Hematopoietic multipotent progenitor cell treated with erythropoietin and hydrocortisone succinate and interleukin-3 and kit ligand, for 8 days (in vitro differentiated cells): Measurements from ENCODE around the gene MYBPC3.
A peak's percentile ranks its signal among the peaks of the same experiment; 100 is the strongest.

ENCODE experiments used
- DNase-seq: peaks from one replicate; pipeline ENCODE4 v3.0.0-alpha.2; 2015

MYBPC3 gene

DNA sequence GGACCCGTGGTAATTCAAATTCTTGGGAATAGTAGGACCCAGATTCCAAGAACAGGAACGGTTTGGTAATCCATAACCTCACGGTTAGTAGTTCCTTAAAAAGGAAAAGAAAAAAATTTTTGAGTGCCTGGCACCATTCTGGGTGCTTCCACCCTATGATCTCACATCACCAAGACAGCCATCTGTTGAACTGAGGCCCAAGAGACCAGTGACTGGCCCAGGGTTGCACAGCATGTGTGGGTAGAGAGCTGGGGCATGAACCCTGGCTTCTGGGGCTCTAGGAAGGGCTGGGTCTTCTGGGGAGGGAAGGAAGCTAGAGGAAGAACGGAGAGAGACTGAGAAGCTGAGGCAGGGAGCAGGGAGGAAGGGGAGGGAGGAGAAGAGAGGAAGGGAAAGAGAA is 30.6 kb upstream of the MYBPC3 start:
- DNase-seq = no peak

DNA sequence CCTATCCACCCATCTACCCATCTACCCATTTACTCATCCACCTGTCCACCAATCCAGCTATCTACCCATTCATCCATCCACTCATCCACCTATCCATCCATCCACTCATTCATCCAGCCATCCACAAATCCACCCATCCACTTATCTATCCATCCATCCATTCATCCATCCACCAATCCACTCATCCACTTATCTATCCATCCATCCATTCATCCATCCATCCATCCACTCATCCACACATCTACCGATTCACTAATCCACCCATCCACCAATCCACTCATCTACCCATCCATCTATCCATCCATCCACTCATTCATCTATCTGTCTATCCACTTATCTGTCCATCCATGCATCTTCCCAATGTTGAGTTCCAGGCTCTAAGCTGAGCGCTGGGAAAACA is 27.6 kb upstream of the MYBPC3 start:
- no peak for DNase-seq

DNA sequence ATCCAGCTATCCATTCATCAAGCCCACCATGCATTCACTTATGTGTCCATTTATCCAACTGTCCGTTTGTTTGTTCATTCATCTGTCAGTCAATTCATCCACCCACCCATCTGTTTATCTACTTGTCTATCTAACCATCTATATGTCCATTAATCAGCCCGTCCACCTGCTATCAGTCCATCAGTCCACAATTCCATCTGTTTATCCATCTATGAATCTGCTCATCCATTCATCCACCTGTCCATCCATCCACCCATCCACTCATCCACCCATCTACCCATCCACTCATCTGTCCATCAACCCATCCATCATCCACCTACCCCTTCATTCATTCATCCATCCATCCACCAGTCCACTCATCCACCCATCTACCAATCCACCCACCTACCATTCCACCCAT is 26.8 kb upstream of the MYBPC3 start:
- DNase-seq = no peak

DNA sequence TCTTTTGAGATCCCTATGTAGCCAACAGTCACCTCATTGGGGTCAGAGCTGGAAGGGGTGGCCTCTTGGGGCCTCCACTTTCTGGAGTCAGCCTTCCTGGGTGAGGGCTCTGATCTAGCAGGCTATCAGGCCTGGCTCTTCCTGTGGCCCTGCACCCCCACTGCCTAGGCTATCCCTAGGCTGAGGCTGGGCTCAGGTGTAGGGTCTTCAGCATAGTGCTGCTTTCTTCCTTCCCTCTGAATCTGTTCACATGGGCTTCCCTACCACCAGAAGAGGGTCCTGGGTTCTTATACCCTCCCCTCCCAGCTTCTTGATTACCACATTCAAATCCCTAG is 26.3 kb upstream of the MYBPC3 start:
- no peak for DNase-seq

DNA sequence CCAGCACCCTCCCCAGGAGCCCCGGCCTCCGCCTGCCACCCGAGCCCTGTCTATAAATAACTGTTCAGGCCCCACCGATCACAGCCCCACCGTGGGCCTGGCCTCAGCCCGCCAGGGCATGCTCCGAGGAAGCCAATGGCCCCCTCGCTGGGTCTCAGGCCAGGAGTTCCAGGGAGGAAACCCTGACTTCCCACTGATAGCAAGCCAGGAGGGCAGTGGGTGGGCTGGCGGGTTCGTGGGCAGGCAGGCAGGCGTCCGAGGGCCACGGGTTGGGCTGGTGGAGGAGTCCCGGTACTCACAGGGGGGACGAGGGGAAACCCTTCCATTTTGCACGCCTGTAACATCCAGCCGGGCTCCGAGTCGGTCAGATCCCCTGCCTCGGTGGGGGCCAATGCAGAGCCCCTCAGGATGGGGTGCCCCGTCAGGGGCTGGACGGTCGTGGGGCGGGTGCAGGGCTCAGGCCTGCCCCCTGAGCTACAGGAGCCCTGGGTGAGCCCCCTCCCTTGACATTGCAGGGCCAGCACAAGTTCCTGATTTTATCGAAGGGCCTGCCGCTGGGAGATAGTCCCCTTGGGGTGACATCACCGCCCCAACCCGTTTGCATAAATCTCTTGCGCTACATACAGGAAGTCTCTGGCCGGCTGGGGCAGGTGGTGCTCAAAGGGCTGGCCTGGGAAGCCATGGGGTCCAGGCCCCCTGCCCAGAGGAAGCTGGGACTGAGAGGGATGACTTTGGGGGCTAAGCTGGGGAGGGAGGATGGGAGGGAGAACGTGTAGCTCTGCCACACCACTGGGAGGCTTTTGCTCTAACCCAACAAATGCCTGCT is 25.7 kb upstream of the MYBPC3 start, which contains the start of gene SPI1:
SPI1 (minus strand) TSS at position 538 of the 826 bp plus-strand sequence; CDS start at position 344, 194 bp downstream.
- peak; percentile 91 for DNase-seq

DNA sequence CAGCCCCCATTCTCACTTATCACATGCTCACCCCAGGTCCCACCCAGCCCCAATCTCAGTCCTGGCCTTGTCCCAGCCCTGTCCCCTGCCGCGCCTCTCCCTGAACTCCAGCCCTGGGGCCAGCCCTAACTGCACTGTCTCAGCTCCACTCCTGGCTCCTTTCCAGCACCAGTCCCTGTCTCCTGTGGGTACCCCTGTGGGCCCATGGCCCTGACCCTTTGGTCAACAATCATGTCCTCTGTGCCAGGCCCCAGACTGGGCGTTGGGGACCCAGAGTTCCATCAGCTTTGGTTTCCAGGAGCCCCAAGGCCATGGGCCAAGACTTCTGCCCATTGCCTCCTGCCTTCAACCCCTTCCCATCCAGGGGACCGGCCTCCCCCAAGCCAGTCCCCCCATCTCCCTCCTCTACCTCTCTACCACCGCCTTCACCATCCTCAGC is 25.1 kb upstream of the MYBPC3 start:
- DNase-seq = peak; percentile 45

DNA sequence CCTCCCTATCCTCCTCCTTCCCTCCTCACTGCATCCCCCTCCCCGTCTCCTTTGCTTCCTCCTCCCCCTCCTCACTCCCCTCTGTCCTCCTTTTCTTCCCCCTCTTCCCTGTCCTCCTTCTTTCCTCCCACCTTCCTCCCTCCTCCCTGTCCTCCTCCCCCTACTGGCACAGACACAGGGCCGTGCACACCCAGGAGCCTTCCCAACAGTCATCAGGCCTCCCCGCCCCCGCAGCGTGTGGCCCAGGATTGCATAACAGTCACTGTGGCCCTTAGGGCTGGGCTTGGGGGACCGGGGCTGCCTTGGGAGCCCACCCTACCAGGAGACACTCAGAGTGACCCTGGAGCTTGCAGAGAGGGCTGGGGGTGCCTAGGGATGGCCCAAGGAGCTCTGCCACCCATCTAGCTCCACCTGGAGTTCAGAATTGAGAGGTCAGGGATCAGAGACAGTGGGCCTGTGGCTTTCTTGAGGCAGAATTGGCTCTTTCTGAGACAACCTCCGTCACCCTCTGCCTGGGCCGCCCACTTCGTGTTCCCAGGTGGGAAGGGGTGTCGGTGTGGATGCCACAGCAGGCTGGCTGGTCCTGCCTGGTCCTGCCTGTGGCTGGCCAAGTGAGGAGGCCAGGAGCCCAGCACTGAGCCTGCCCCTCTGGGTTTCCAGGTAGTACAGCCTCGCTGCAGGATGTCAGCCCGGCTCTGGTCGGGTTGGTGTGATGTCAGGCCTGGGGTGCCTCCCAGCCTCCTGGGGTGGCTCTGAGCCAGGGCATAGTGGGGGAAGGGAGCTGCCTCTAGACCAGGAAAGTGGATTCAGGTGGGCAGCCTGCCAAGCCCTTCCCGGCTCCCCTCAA is 24.2 kb upstream of the MYBPC3 start:
- DNase-seq = peak; percentile 56

DNA sequence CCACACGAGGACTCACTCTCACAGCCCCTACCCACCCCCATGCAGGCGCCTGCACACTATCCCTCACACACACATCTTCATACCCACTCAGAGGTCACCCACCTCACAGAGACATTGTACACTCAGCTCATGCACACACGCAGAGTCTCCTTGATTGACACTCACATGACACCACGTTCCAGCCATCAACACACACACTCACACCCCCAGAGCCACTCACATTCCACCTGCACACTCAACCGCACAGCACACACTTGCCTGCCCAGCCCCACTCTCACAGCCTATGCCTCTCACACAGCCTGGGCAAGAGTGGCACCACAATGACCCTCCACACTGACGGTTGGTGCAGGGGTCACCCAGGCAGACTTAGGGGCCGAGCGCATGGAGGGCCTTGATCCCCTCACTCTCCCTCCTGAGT is 23.6 kb upstream of the MYBPC3 start:
- DNase-seq = no peak

DNA sequence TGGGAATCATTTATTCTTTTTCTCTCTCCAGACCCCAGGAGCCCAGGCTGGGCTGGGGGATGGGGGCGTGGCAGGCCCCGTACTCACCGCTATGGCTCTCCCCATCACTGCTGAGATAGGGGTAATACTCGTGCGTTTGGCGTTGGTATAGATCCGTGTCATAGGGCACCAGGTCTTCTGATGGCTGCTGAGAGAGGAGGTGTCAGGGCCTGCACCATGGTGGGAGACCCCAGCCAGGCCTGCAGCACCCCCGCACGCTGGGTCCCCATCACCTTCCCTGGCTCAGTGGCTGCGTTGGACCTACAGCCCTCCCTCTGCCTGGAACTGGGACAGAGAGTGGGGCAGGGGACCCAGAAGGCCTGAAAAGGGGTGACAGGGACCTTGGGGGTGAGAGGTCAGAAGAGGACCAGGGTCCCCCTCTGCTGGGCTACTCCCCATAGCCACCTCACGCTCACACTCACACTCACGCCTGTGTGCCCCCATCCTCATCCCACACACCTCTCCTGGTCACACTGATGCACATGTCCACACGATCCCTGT is 23.1 kb upstream of the MYBPC3 start:
- DNase-seq = no peak

DNA sequence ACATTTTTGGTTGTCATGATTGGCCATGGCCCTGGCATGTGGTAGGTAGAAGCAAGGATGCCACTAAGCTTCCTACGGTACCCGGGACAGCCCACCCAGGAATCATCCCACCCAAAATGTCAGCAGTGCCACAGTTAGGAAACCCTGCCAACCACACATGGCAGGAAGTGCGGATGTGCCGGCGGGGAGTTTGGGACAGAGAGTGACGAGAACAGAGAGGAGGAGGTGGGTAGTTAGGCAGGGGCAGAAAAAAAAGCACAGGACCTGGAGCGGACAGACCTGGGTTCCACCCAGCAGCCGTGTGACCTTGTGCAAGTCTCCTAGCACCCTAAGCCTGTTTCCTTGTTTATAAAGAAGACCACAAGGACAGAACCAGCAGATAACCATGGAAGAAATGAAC is 22.5 kb upstream of the MYBPC3 start:
- DNase-seq = no peak

DNA sequence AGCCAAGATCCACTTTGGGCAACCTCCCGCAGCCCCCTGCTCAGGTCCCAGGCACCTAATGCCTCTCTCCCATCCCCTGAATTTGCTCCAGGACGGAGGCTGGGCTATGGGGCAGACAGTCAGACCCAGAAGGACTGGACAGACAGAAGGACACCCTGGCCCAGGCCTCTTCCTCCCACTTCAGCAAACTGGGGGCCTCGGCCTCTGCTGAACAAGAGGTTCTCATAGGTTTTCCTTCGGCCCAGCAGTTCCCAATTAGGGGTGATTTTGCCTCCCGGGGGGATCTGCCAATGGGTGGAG is 22.2 kb upstream of the MYBPC3 start:
- no peak for DNase-seq

DNA sequence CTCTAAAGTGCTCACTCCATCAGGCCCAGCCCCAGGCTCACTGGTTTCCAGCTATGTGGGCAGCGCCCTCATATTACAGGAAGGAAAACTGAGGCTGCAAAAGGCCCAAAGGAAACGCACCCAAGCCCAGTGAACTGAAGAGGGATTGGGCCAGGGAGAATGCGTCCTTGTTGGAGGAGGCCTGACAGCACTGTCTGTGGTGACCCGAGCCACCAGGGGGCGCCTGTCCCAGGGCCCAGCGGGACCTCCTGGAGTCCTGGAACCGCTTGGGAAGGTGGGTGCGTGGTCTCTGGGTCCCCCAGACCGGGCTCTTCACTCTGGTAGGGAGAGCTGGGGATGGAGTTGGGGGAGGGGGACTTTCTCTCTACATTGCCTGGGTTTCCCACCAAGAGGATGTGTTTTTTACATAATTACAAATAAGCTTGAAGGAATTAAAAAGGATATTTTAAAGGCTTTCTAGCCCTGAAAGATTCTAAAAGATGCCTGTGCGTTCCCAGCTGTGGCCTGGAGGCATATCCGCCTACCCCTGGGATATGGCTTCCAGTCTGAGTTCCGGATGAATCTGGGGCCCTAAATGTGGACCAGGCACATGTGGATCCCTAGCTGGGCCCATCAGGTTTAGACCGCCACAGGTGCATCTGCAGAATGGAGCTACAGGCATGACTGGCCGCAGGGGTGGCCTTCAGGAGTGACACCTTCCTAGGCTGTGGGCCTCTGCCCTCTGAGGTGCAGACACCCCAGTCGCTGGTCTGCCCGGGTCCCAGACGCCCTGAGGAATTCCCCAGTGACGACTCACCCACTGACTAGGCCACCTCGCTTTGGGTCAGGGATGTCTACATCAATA is 21.6 kb upstream of the MYBPC3 start:
- peak; percentile 71 for DNase-seq

DNA sequence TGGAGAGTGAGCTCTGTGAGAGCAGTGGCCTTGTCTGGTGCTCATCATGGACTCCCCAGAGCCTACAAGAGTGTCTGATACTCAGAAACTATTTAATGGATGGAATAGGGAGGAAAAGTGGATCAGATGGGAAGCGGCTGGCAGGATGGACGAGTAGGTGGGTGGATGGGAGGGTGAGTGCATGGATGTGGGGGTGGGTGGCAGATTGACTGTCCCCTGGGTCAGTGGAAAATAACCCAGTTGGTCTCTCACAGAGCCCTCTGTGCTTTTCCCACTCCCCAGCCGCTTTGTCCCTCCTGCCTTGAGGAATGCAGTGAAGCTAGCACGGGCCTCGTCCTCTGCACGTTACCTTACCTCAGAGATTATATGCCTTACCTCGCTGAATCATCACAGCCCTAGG is 19.9 kb upstream of the MYBPC3 start:
- DNase-seq = no peak

DNA sequence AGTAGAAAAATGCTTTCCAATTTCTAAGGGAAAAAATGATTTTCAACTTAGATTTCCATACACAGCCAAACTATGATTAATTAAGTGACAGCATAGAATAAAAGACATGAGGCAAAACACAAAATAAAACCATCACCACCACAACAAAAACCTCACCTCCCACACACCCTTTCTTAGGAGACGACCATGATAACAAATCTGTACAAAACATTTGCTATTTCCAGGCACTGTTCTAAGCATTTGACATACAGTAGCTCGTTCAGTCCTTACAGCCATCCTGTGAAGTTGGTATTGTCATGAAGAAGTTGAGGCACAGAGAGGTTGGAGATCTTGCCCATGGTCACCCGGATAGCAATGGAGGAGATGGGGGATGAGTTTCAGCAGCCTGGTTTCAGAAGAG is 17.2 kb upstream of the MYBPC3 start:
- peak; percentile 7 for DNase-seq

DNA sequence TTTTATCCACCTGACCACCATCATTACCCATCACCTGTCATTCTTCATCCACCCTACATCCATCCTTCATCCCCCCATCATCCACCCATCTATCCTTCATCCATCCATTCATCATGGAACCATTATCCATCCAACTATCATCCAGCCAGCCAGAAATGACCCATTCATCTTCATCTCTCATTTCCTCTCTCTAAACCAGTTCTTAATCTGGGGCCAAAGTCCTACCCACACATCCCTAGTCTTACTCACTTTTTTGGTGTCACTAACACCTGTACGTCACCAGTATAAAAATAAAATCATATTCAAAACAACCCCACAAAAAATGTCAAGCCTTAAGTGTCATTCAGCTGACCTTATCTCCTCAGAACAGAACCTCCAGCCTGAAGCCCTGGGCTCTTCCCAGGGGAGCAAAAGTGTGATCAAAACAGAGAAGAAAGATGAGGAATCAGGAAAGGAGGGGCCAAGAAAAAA is 13.6 kb upstream of the MYBPC3 start:
- DNase-seq = no peak

DNA sequence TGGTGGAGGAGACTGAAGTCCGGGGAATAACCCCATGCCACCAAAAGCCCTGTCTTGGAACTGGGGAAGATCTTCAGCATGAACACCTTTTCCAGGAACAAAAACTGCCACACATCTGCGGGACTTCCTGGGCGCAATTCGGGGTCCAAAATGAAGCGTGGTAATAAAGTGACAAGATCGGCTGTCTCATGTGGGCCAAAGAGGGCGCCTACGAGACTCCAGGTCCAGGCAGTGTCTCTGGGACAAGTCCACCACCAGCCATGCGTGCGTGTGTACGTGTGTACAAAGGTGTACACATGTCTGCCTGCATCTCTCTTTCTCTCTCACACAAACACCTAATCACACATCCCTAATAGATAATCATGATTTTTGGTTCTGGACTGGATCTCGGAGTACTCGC is 8.9 kb upstream of the MYBPC3 start:
- DNase-seq = no peak

DNA sequence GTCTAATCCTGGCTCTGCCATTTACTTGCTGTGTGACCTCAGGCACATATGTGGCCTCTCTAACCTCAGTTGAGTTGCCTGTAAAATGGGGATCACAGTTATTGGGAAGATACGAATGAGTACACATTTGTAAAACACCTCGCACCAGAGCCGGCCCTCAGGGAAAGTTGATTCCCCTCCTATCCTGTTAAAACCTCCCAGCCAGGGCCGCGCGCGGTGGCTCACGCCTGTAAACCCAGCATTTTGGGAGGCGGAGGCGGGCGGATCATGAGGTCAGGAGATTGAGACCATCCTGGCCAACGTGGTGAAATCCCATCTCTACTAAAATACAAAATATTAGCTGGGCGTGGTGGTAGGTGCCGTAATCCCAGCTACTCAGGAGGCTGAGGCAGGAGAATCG is 7.8 kb upstream of the MYBPC3 start:
- no peak for DNase-seq

DNA sequence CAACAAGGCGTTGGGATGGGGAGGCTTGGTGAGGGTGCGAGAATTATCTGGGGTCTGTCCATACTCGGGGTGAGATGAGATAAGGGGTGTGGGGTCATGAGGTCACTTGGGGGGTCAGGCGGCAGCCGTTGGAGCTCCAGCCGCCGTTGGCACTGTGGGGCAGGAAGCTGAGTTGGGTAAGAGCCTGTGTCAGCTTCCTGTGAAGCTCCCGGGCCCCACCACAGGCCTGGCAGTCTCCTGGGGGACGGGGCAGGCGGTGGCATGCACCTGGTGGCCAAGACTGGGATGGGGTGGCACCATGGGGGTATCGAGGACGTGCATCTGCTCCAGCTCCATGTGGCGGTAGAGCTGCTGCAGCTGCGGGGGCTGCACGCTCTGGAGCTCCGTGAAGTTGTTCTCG is 7.1 kb upstream of the MYBPC3 start:
- DNase-seq = no peak

DNA sequence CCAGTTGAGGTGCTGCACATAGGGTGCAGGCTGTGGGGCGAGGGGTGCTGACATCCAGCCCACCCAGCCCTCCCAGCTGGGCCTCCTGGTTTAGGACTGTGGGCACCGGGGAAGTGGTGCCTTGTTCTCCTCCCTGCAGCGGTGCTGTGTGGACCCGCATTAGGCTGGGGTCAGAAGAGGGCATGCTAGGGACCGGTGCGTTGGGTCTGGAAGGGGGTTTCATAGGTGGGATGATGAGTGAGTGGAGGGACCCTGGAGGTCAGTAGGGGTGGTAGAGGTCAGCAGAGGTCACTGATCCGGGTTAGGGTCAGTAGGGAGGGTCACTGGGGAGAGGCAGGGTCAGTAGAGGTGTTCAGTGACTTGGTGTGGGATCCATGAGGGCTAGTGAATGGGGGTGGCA is 6.7 kb upstream of the MYBPC3 start:
- no peak for DNase-seq

DNA sequence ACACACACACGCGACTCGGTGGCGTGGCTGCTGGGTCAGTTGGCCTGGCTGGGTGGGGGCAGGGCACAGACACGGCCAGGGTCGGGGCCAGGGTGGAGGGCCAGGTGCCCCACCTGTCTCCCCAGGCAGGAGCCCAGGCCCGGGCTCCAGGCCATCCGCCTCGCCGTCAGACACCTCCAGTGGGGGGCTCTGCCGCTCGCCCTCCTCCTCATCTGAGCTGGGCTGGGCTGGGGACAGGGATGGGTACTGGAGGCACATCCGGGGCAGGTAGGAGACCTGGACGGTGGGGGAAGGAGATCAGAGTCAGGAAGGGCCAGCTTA is 6.2 kb upstream of the MYBPC3 start:
- DNase-seq = no peak

DNA sequence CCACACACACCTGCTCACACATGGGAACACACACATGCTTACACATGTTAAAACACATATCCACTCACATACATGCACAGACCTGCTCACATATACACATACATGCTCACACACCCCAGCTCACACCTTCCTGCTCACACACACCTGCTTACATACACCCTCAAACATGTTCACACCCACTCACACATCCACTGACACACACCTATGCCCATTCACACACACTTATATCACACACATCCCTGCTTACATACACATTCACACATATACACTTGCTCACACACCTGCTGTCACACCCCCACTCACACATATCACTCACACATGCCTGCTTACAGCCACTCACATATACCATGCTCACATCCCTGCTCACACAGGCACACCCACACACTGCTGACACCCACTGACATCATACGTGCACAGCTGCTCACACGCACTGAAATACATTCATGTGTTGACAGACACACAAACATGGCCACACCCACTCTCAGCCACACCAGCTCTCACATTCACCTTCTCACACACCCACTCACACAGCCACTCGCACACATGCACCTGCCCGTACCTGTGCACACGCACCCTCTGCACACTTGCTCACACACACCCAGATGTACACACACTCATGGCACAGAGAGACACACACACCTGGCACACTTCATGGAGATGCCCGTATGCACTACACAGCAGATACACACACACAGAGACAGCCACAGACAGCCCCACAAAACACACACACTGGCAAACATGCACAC is 5.7 kb upstream of the MYBPC3 start:
- DNase-seq = no peak

DNA sequence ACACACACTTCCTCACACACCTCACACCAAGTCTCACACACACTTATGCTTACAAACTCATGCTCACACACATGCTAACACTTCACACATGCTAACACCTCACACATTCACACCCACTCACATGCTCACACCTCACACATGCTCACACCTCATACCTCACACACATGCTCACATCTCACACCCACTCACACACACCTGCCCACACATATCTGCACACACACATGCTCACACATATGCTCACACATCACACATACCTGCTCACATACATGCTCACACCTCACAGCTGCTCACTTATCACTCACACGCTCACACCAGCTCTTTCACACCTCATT is 4.5 kb upstream of the MYBPC3 start:
- DNase-seq = no peak
